ENCODE measurements around the gene MGAT1.
A peak's percentile ranks its signal among the peaks of the same experiment; 100 is the strongest.

The MGAT1 gene

GRCh38 chr5:180824630-180825476, 22.2 kb upstream of the MGAT1 start:
- DNase-seq (ENCODE audit: low read depth in 2 of 2, low spot score in 1 of 2), result no peak

- DNase-seq (ENCODE audit: low read depth in 2 of 2, low spot score in 1 of 2), result no peak
Measured at GRCh38 chr5:180823940-180824629, 21.5 kb upstream of the MGAT1 start.

GRCh38 chr5:180823346-180823745, 20.7 kb upstream of the MGAT1 start:
- no peak for DNase-seq (ENCODE audit: low read depth in 2 of 2, low spot score in 1 of 2)

- DNase-seq (ENCODE audit: low read depth in 2 of 2, low spot score in 1 of 2), result no peak
Measured at GRCh38 chr5:180821538-180821937, 18.9 kb upstream of the MGAT1 start.

- no peak for DNase-seq (ENCODE audit: low read depth in 2 of 2, low spot score in 1 of 2)
Measured at GRCh38 chr5:180820788-180821321, 18.2 kb upstream of the MGAT1 start.

GRCh38 chr5:180818677-180819341, 16.2 kb upstream of the MGAT1 start:
- no peak for DNase-seq (ENCODE audit: low read depth in 2 of 2, low spot score in 1 of 2)

GRCh38 chr5:180817893-180818674, 15.5 kb upstream of the MGAT1 start:
- DNase-seq (ENCODE audit: low read depth in 2 of 2, low spot score in 1 of 2), result no peak

GRCh38 chr5:180816608-180817534, 14.3 kb upstream of the MGAT1 start:
- no peak for DNase-seq (ENCODE audit: low read depth in 2 of 2, low spot score in 1 of 2)

- DNase-seq (ENCODE audit: low read depth in 2 of 2, low spot score in 1 of 2), result no peak
Measured at GRCh38 chr5:180815293-180815917, 12.8 kb upstream of the MGAT1 start.

- DNase-seq (ENCODE audit: low read depth in 2 of 2, low spot score in 1 of 2), result no peak
Measured at GRCh38 chr5:180813420-180813819, 10.8 kb upstream of the MGAT1 start.

- no peak for DNase-seq (ENCODE audit: low read depth in 2 of 2, low spot score in 1 of 2)
Measured at GRCh38 chr5:180811623-180812124, 9.1 kb upstream of the MGAT1 start.

GRCh38 chr5:180810959-180811622, 8.5 kb upstream of the MGAT1 start:
- no peak for DNase-seq (ENCODE audit: low read depth in 2 of 2, low spot score in 1 of 2)

GRCh38 chr5:180810210-180810958, 7.8 kb upstream of the MGAT1 start:
- peak; percentile 92 to 95 for DNase-seq (ENCODE audit: low read depth in 2 of 2, low spot score in 1 of 2)

GRCh38 chr5:180809403-180810209, 7.0 kb upstream of the MGAT1 start:
- peak; percentile 64 to 75 for DNase-seq (ENCODE audit: low read depth in 2 of 2, low spot score in 1 of 2)

- no peak for DNase-seq (ENCODE audit: low read depth in 2 of 2, low spot score in 1 of 2)
Measured at GRCh38 chr5:180808461-180809000, 5.9 kb upstream of the MGAT1 start.

- no peak for DNase-seq (ENCODE audit: low read depth in 2 of 2, low spot score in 1 of 2)
Measured at GRCh38 chr5:180807654-180808414, 5.2 kb upstream of the MGAT1 start.
